ENCODE results near the gene PCDHGB4.

DNA sequence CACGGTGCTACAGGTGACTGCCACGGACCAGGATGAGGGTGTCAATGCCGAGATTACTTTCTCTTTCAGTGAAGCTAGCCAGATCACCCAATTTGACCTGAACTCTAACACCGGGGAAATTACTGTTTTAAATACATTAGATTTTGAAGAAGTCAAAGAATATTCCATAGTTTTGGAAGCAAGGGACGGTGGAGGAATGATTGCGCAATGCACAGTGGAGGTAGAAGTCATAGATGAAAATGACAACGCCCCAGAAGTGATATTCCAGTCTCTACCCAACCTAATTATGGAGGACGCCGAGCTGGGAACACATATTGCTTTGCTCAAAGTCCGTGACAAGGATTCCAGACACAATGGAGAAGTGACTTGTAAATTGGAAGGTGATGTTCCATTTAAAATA is 1.2 kb downstream of the PCDHGB4 start:
- TF ChIP-seq, protein P1, sequence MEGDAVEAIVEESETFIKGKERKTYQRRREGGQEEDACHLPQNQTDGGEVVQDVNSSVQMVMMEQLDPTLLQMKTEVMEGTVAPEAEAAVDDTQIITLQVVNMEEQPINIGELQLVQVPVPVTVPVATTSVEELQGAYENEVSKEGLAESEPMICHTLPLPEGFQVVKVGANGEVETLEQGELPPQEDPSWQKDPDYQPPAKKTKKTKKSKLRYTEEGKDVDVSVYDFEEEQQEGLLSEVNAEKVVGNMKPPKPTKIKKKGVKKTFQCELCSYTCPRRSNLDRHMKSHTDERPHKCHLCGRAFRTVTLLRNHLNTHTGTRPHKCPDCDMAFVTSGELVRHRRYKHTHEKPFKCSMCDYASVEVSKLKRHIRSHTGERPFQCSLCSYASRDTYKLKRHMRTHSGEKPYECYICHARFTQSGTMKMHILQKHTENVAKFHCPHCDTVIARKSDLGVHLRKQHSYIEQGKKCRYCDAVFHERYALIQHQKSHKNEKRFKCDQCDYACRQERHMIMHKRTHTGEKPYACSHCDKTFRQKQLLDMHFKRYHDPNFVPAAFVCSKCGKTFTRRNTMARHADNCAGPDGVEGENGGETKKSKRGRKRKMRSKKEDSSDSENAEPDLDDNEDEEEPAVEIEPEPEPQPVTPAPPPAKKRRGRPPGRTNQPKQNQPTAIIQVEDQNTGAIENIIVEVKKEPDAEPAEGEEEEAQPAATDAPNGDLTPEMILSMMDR (IDR thresholded peaks at IDR 0.05; ENCODE audit: insufficient read depth, low read length): no peak
- no peak for TF ChIP-seq GABPA (IDR thresholded peaks at IDR 0.05; ENCODE audit: low read depth)
- TF ChIP-seq SPI1 (IDR thresholded peaks at IDR 0.05; ENCODE audit: borderline replicate concordance, low read depth): no peak
- no peak for TF ChIP-seq POLR2AphosphoS5 (IDR thresholded peaks at IDR 0.05; ENCODE audit: low read depth)
- TF ChIP-seq, protein P2, sequence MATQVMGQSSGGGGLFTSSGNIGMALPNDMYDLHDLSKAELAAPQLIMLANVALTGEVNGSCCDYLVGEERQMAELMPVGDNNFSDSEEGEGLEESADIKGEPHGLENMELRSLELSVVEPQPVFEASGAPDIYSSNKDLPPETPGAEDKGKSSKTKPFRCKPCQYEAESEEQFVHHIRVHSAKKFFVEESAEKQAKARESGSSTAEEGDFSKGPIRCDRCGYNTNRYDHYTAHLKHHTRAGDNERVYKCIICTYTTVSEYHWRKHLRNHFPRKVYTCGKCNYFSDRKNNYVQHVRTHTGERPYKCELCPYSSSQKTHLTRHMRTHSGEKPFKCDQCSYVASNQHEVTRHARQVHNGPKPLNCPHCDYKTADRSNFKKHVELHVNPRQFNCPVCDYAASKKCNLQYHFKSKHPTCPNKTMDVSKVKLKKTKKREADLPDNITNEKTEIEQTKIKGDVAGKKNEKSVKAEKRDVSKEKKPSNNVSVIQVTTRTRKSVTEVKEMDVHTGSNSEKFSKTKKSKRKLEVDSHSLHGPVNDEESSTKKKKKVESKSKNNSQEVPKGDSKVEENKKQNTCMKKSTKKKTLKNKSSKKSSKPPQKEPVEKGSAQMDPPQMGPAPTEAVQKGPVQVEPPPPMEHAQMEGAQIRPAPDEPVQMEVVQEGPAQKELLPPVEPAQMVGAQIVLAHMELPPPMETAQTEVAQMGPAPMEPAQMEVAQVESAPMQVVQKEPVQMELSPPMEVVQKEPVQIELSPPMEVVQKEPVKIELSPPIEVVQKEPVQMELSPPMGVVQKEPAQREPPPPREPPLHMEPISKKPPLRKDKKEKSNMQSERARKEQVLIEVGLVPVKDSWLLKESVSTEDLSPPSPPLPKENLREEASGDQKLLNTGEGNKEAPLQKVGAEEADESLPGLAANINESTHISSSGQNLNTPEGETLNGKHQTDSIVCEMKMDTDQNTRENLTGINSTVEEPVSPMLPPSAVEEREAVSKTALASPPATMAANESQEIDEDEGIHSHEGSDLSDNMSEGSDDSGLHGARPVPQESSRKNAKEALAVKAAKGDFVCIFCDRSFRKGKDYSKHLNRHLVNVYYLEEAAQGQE (IDR thresholded peaks at IDR 0.05; ENCODE audit: insufficient replicate concordance, low read depth): no peak
